Measurements from ENCODE around the gene SDF2L1. TPM values are rescaled to one million over a fixed set of nuclear protein-coding genes. Genes with fewer than 3 reads are reported as not detected.

SDF2L1 gene
- total RNA-seq, 2 donors from 2014 or later: 30.5 to 87.2 TPM

DNA sequence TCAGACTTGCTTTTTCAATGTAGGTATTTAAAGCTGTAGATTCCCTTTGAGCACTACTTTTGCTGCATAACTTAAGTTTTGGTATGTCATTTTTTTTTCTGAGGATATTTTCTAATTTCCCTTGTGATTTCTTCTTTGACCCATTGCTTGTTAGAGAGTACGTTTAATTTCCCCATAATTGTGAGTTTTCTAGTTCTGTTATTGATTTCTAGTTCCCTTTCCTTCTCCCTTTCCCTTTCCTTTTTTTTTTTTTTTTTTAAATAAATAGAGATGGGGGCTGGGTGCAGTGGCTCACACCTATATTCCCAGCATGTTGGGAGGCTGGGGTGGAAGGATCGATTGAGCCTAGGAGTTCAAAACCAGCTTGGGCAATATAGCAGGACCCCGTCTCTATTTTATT, 43.8 kb upstream of the SDF2L1 start:
- Histone ChIP-seq H3K27me3 (replicated peaks; ENCODE audit: insufficient read depth) (no peaks in the 10 kb centered on the region), H3K27ac (no peak overlapping the region), H3K4me1 (replicated peaks) (no peaks in the 10 kb centered on the region), H3K4me3 (no peak overlapping the region), H3K9me3 (no peaks in the 10 kb centered on the region), H3K36me3 (peaks cover 0 to 12% of the 10 kb centered on the region in 2 donors)
- intact Hi-C loops (cut with DNase I): no loop called here
- TF ChIP-seq POLR2A (IDR thresholded peaks at IDR 0.05) (no peak), POLR2AphosphoS5 (IDR thresholded peaks at IDR 0.05) (no peak)
- TF ChIP-seq, protein P1, sequence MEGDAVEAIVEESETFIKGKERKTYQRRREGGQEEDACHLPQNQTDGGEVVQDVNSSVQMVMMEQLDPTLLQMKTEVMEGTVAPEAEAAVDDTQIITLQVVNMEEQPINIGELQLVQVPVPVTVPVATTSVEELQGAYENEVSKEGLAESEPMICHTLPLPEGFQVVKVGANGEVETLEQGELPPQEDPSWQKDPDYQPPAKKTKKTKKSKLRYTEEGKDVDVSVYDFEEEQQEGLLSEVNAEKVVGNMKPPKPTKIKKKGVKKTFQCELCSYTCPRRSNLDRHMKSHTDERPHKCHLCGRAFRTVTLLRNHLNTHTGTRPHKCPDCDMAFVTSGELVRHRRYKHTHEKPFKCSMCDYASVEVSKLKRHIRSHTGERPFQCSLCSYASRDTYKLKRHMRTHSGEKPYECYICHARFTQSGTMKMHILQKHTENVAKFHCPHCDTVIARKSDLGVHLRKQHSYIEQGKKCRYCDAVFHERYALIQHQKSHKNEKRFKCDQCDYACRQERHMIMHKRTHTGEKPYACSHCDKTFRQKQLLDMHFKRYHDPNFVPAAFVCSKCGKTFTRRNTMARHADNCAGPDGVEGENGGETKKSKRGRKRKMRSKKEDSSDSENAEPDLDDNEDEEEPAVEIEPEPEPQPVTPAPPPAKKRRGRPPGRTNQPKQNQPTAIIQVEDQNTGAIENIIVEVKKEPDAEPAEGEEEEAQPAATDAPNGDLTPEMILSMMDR (IDR thresholded peaks at IDR 0.05): no peak
- 89% methylated on average over 3 of the region's 3 CpGs for WGBS
- DNase-seq (ENCODE audit: low spot score): no peak

GRCh38 chr22:21599053-21599893, 42.8 kb upstream of the SDF2L1 start:
- TF ChIP-seq POLR2AphosphoS5 (IDR thresholded peaks at IDR 0.05): no peak
- TF ChIP-seq, protein P1 (IDR thresholded peaks at IDR 0.05): no peak
- TF ChIP-seq POLR2A (IDR thresholded peaks at IDR 0.05): no peak
- peaks cover 0 to 2% of the 10 kb centered on the region in 2 donors for H3K36me3 ChIP-seq
- H3K9me3 ChIP-seq: no peaks in the 10 kb centered on the region
- intact Hi-C loops (cut with DNase I): no loop called here
- H3K4me1 ChIP-seq (replicated peaks): no peaks in the 10 kb centered on the region
- no peak overlapping the region for H3K4me3 ChIP-seq
- WGBS: 87% methylated on average over 6 of the region's 6 CpGs
- H3K27me3 ChIP-seq (replicated peaks; ENCODE audit: insufficient read depth): no peaks in the 10 kb centered on the region
- no peak overlapping the region for H3K27ac ChIP-seq
- no peak for DNase-seq (ENCODE audit: low spot score)

- H3K27me3 ChIP-seq (replicated peaks; ENCODE audit: insufficient read depth): no peaks in the 10 kb centered on the region
- DNase-seq (ENCODE audit: low spot score): no peak
- no peaks in the 10 kb centered on the region for H3K4me1 ChIP-seq (replicated peaks)
- no peak overlapping the region for H3K27ac ChIP-seq
- 93% methylated on average over 6 of the region's 6 CpGs for WGBS
- H3K36me3 ChIP-seq: no peaks in the 10 kb centered on the region
- H3K4me3 ChIP-seq: no peak overlapping the region
- intact Hi-C loops (cut with DNase I): no loop called here
- TF ChIP-seq POLR2AphosphoS5 (IDR thresholded peaks at IDR 0.05) (no peak), POLR2A (IDR thresholded peaks at IDR 0.05) (no peak)
- TF ChIP-seq, protein P1 (IDR thresholded peaks at IDR 0.05): no peak
- no peaks in the 10 kb centered on the region for H3K9me3 ChIP-seq
Observed at GRCh38 chr22:21602579-21602978, 39.5 kb upstream of the SDF2L1 start.

DNA sequence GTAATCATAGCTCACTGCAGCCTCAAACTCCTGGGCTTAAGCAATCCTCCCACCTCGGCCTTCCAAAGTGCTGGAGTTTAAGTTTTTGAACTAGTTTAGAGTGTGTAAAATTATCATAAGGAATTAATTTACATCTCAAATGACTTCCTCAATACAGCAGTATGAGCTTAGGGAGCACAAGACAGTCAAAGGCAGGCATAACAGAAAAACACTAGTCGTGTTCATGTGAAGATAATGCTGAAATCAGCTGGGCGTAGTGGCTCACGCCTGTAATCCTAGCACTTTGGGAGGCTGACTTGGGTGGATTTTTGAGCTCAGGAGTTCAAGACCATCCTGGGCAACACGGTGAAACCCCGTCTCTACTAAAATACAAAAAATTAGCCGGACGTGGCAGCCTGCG, 38.1 kb upstream of the SDF2L1 start:
- H3K36me3 ChIP-seq: no peaks in the 10 kb centered on the region
- no peak overlapping the region for H3K27ac ChIP-seq
- DNase-seq (ENCODE audit: low spot score): no peak
- H3K4me3 ChIP-seq: no peak overlapping the region
- no peaks in the 10 kb centered on the region for H3K4me1 ChIP-seq (replicated peaks)
- H3K9me3 ChIP-seq: no peaks in the 10 kb centered on the region
- H3K27me3 ChIP-seq (replicated peaks; ENCODE audit: insufficient read depth): no peaks in the 10 kb centered on the region
- TF ChIP-seq POLR2AphosphoS5 (IDR thresholded peaks at IDR 0.05) (no peak), POLR2A (IDR thresholded peaks at IDR 0.05) (no peak)
- TF ChIP-seq, protein P1 (IDR thresholded peaks at IDR 0.05): no peak
- intact Hi-C loops (cut with DNase I): no loop called here
- 89% methylated on average over 9 of the region's 9 CpGs for WGBS

All from prostate gland (tissue), 2 donors.